Hematopoietic multipotent progenitor cell treated with erythropoietin and hydrocortisone succinate and interleukin-3 and kit ligand, for 15 days (in vitro differentiated cells): ENCODE data around the gene LRRC59.
A peak's percentile ranks its signal among the peaks of the same experiment; 100 is the strongest.
"Not testable (repeated sequence)": the region's sequence is repeated elsewhere in the genome, so short reads cannot be mapped to it uniquely, and the experiment has no call there.

Experiments used
- DNase-seq: peaks from one replicate; pipeline ENCODE4 v3.0.0-alpha.2; 2015; ENCODE audit warnings: low spot score

Gene LRRC59

DNA sequence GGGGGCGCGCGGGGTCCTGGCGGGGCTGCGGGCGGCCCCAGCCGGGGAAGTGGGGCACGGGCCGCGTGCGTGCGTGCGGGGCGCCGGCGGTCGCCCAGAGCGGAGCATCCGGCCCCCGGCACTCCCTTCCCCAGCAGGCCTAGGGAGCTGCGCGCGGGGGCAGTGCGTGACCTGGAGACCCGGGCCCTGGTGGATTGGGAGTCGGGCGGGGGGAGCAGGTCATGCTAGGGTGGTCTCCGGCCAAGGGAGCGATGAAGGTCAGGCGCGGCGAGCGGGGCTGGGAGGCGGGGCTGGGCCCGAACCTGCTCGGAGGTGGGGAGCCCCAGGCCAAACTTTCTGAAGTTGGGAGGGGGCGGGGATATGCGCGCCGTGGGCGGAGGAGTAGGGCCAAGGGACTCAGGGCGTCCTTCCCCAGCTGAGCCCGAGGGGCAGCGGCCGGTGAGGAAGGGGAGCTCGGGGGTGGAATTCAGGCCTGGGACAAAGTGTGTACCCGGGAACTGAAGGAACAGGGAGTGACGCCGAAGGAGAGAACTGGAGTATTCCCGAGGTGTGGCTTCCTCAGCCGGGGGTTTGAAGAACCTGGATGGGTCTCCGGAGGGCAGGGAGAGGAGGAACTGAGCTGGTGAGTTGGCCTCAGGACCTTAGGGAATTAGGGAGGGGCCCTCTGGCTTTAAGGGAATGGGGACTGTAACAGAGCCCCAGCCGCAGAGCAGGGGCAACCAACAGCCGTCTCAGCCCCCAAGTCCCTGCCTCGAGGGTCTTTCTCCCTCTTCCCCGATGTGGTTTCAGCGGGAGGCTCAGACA is 50.8 kb downstream of the LRRC59 start:
- no peak for DNase-seq

DNA sequence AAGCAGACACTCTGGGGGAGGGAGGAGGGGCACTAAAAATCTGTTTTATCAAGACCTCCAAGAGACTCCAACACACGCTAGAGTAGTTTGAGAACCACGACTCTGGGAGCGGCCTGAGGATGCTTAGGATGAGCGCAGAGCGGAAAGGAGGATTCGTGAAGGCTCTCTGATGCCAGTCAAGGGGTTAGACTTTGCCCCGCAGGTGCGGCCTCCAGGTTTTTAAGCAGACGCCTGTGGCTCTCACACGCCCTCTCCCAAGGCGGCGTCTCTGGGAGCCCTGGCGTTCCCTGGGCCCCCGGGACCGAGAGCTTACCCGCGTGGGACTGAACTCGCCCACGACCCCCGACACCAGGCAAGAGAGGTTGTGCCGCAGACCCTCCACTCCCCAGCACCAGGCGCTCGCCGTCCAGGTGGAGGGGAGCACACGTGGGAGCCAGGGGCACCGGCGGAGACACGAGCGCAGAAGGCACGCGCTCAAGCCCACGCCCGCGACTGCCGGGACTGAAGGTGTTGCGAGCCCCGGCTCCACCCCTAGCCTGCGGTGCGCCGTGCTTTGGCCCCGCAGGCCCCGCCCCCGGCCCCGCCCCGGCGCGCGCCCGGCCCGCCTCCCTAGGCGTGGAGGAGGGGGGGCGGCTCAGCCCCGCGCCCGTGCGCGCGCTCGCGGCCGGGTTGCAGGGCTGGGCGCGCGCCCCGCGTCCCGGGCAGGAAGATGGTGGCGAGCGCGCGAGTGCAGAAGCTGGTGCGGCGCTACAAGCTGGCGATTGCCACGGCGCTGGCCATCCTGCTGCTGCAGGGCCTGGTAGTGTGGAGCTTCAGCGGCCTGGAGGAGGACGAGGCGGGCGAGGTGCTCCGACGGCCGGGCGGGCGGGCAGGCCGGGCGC is 51.7 kb downstream of the LRRC59 start, which contains the start of gene XYLT2:
Gene XYLT2, plus strand, starts transcription at position 695 of the 881 bp plus-strand sequence. Its CDS starts 15 bp downstream, at position 710.
- peak; percentile 86 for DNase-seq

DNA sequence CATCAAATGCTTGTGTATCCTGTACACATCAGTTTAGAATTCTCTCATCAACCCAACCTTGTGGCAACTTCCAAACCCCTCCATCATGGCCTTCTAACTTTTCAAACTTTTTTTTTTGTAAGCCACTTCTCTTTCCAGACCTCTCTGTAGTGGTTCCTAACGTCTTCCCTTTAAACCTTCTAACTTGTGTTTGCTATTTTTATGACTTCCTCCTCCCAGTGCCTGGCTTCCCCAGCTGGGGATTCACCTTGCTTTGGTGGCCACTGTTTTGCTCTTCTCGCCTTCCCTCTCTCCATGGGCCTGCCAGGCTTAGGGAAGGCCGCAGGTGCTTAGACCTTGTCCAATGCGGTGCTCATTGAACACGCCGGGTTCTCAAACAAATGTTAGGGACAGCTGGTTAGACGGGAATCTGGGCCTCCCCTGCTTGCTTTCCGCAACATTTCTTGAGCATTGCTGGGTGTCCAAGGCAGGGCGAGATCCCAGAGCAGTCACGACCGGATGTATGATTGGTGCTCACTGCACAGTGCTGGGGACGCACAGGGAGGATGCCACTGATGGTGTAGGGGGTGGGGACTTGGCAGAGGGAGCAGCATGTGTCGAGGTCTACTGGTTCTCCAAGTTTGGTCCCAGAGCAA is 52.5 kb downstream of the LRRC59 start:
- no peak for DNase-seq

DNA sequence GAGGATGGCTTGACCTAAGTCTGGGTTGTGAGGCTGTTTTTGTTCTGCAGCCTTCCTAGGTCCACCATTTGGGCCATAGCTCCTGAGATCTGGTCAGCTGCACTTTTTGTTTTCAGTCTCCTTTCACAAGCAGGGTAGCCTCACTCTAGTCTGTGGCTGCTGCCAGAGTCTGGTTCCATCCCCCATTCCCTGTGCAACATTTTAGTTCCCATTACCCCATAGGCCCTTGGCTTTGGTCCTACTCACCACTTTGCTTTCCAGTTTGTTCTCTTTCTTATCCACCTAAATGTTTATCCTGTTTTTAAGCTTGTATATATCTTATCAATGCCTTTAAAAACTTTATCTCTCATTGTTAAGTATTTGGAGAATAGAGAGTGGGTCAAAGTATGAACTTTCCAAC is 57.9 kb downstream of the LRRC59 start:
- DNase-seq: no peak

DNA sequence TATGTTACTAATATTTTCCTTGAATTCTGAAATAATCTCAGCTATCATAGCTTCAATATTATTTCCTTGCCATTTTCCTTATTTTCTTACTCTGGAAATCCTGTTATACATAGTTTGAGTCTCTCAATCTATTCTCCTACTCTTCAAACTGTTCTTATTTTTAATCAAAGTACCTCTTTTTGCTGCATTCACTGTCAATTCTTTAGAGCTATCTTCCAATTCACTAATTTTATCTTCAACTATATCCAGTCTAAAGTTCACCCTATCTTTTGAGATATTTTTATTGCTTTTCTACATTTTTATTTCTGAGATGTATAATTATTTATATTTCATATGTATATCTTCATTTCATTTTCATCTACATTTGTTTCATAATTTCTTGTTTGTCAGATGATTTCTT is 58.7 kb downstream of the LRRC59 start:
- DNase-seq: no peak

DNA sequence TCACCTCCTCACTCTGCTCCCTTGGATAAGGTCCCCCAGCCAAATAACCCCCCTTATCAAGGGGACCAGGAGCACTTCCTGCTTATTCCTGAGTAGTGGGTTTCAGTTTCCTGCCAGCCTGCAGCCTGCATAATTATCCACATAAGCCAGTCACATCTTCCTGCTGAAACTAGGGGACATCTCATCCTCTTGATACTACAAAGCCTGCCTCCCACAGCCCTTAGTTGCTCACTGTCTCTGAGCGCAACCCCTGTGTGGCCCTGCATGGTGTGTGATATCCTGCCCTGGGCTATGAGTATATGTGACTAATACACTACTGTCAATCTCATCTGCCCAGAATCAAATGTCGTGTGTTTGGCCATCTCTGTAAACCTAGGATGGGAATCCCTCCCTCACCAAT is 59.4 kb downstream of the LRRC59 start:
- DNase-seq: no peak

DNA sequence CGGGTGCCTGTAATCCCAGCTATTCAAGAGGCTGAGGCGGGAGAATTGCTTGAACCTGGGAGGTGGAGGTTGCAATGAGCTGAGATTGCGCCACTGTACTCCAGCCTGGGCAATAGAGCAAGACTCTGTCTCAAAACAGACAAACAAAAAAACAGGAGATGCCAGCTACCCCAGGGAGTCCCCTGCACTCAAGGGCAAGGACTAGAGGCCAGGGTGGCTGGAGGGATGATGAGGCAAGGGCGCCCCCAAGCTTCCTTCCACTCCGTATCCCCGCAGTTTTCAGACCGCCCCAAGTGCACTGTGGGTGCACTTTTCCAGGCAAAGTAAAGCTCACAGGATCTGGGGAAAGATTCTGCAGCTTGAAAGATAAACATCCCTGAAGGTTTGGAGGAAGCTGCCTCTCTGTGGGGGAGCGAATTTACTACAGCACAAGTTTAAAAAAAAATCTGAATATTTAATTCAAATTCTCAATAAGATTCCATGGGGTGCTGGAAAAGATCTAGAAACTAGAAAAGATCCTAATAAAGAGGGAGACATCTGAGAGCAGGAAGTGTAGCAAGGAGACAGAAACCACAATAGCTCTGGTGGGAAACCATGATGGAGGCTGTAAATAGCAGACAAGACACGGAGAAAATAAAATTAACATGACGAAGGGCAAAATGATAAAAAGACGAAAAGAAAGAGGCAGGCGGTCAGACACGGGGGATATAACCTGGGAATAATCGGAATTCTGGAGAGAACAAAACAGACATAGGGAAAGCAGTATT is 63.8 kb downstream of the LRRC59 start:
- DNase-seq: not testable (repeated sequence)

DNA sequence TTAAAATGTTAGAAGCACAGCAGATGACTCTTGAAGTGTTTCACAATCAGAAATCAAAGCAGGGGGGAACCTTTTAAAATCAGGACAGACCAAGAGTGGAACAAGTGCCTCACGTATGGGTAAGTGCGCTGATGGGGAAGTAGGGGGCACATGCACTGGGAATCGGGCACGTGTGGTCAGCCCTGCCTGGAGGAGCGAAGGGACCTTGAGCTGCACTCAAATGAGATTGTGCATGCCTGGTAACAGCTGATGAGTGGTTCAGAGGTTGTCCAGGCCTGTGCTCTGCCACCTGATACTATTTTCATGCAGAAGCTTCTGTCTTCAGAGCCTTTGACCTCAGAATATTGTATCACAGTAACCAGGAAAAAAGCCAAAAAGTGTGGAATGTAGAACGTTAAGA is 65.1 kb downstream of the LRRC59 start:
- no peak for DNase-seq
